Hematopoietic multipotent progenitor cell treated with erythropoietin and hydrocortisone succinate and interleukin-3 and kit ligand, for 6 days (in vitro differentiated cells): Measurements from ENCODE around the gene PRCP.

ENCODE experiments used
- DNase-seq: peaks from one replicate; pipeline ENCODE4 v3.0.0-alpha.2; 2015

Gene PRCP

GRCh38 chr11:82823647-82824619, 76.3 kb downstream of the PRCP start:
- peak; percentile 7 for DNase-seq

GRCh38 chr11:82818409-82819043, 81.7 kb downstream of the PRCP start:
- peak; percentile 9 for DNase-seq

- no peak for DNase-seq
These were observed 84.8 kb downstream of the PRCP start for GRCh38 chr11:82815406-82815805.

GRCh38 chr11:82814379-82814778, 85.9 kb downstream of the PRCP start:
- DNase-seq = no peak

- DNase-seq = no peak
These were observed 88.9 kb downstream of the PRCP start for GRCh38 chr11:82811369-82811768.

GRCh38 chr11:82810738-82811137, 89.5 kb downstream of the PRCP start:
- no peak for DNase-seq

- DNase-seq = no peak
These were observed 89.9 kb downstream of the PRCP start for GRCh38 chr11:82810326-82810725.

GRCh38 chr11:82807646-82808045, 92.6 kb downstream of the PRCP start:
- no peak for DNase-seq

GRCh38 chr11:82802710-82803109, 97.5 kb downstream of the PRCP start:
- DNase-seq = no peak

- DNase-seq = no peak
These were observed 103.0 kb downstream of the PRCP start for GRCh38 chr11:82796998-82797961.

- DNase-seq = no peak
These were observed 105.7 kb downstream of the PRCP start for GRCh38 chr11:82794490-82794889.

- peak; percentile 80 for DNase-seq
These were observed 107.2 kb downstream of the PRCP start for GRCh38 chr11:82792822-82793569.

- peak; percentile 65 for DNase-seq
These were observed 107.9 kb downstream of the PRCP start for GRCh38 chr11:82792319-82792718.

GRCh38 chr11:82791779-82792178, 108.5 kb downstream of the PRCP start:
- DNase-seq = peak; percentile 86

- peak; percentile 72 for DNase-seq
These were observed 109.3 kb downstream of the PRCP start for GRCh38 chr11:82790723-82791484.

GRCh38 chr11:82787981-82788380, 112.2 kb downstream of the PRCP start:
- no peak for DNase-seq

GRCh38 chr11:82786836-82787235, 113.4 kb downstream of the PRCP start:
- DNase-seq = no peak

- DNase-seq = no peak
These were observed 114.2 kb downstream of the PRCP start for GRCh38 chr11:82786001-82786400.

GRCh38 chr11:82782825-82783374, 117.3 kb downstream of the PRCP start:
- DNase-seq = peak; percentile 28

GRCh38 chr11:82778776-82779175, 121.5 kb downstream of the PRCP start:
- no peak for DNase-seq

GRCh38 chr11:82776377-82776776, 123.9 kb downstream of the PRCP start:
- DNase-seq = no peak
